ENCODE data around the gene NLGN1. TPM values are rescaled to one million over a fixed set of nuclear protein-coding genes. Genes with fewer than 3 reads are reported as not detected.

The NLGN1 gene
- total and polyA plus RNA-seq, 2 of the 13 experiments (the other 11 are each of a cell fraction or from before 2014, with no cell fraction given), result not detected

DNA sequence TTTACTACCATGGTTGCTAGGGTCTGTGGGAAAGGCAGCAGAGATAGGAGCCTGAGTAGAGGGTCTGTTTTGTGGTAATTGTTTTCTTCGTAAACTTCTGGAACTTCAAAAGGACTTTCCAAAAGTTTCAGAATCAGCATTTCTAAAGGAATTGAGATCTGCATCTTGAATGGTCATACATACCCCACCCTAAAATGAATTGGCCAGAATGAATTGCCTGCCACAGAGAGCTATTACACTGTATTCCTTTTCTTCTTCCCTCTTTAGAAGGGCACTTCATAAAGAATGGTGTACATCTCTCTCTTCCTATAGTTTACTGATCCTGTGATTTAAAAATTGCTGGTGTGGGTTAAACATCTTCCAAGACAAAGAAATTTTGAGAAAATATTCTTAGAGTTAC, 525.7 kb downstream of the NLGN1 start:
- ChIA-PET POLR2A (no interaction called here), CTCF (ENCODE audit: low intra/inter-chr PET ratio, low total read pairs) (no interaction called here)
- 0% methylated on average over 1 of the region's 1 CpG for WGBS (ENCODE audit: low lambda C conversion rate)
- intact Hi-C loops (cut with micrococcal nuclease; ENCODE audit: unreplicated experiment), result no loop called here
- Histone ChIP-seq H3K4me3 (replicated peaks in 1 of 3; ENCODE audit: insufficient read depth in 1 of 3, low read depth in 2 of 3, low read length in 3 of 3) (no peak overlapping the region), H3K27me3 (ENCODE audit: control insufficient read depth in 1 of 2, insufficient read depth in 2 of 2, low read length in 2 of 2) (no peaks in the 10 kb centered on the region), H2AFZ (ENCODE audit: low read length) (no peak overlapping the region), H3K4me2 (ENCODE audit: low read depth, low read length) (no peak overlapping the region), H3K4me1 (ENCODE audit: insufficient read depth, low read length) (no peaks in the 10 kb centered on the region), H4K20me1 (ENCODE audit: insufficient read depth, low read length) (no peaks in the 10 kb centered on the region), H3K27ac (ENCODE audit: extremely low read length, insufficient read depth, low read length) (no peak overlapping the region), H3K36me3 (replicated peaks in 1 of 2; ENCODE audit: control insufficient read depth in 1 of 2, insufficient read depth in 2 of 2, low read length in 2 of 2) (no peaks in the 10 kb centered on the region), H3K9me3 (ENCODE audit: low read length) (no peaks in the 10 kb centered on the region), H3K79me2 (ENCODE audit: insufficient read depth, low read length) (no peaks in the 10 kb centered on the region), H3K9ac (ENCODE audit: insufficient read depth, low read depth, low read length) (no peak overlapping the region)
- FAIRE-seq (no peak), DNase-seq (ENCODE audit: low spot score) (no peak), ATAC-seq (no peak)
- BruUV-seq (replicated peaks), result no TSS peak
- TF ChIP-seq NONO (IDR thresholded peaks at IDR 0.05), result no peak
- no peak for TF ChIP-seq NONO (CRISPR knock-in tag; conservative IDR thresholded peaks at IDR 0.05)
- TF ChIP-seq, protein P1, sequence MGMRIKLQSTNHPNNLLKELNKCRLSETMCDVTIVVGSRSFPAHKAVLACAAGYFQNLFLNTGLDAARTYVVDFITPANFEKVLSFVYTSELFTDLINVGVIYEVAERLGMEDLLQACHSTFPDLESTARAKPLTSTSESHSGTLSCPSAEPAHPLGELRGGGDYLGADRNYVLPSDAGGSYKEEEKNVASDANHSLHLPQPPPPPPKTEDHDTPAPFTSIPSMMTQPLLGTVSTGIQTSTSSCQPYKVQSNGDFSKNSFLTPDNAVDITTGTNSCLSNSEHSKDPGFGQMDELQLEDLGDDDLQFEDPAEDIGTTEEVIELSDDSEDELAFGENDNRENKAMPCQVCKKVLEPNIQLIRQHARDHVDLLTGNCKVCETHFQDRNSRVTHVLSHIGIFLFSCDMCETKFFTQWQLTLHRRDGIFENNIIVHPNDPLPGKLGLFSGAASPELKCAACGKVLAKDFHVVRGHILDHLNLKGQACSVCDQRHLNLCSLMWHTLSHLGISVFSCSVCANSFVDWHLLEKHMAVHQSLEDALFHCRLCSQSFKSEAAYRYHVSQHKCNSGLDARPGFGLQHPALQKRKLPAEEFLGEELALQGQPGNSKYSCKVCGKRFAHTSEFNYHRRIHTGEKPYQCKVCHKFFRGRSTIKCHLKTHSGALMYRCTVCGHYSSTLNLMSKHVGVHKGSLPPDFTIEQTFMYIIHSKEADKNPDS (CRISPR knock-in tag; IDR thresholded peaks at IDR 0.05), result no peak
- TF ChIP-seq KMT2A (CRISPR knock-in tag; IDR thresholded peaks at IDR 0.05), result no peak
- TF ChIP-seq HMGA1 (CRISPR knock-in tag; conservative IDR thresholded peaks at IDR 0.05), result no peak
- no peak for TF ChIP-seq ZBTB21 (CRISPR knock-in tag; IDR thresholded peaks at IDR 0.05)
- TF ChIP-seq PLRG1 (conservative IDR thresholded peaks at IDR 0.05), result no peak
- TF ChIP-seq ZNF780A (CRISPR knock-in tag; IDR thresholded peaks at IDR 0.05), result no peak
- no peak for TF ChIP-seq NFIB (CRISPR knock-in tag; IDR thresholded peaks at IDR 0.05; ENCODE audit: borderline replicate concordance)
- no peak for TF ChIP-seq ZNF10 (CRISPR knock-in tag; IDR thresholded peaks at IDR 0.05; ENCODE audit: borderline replicate concordance, low read depth)
- TF ChIP-seq, protein P2, sequence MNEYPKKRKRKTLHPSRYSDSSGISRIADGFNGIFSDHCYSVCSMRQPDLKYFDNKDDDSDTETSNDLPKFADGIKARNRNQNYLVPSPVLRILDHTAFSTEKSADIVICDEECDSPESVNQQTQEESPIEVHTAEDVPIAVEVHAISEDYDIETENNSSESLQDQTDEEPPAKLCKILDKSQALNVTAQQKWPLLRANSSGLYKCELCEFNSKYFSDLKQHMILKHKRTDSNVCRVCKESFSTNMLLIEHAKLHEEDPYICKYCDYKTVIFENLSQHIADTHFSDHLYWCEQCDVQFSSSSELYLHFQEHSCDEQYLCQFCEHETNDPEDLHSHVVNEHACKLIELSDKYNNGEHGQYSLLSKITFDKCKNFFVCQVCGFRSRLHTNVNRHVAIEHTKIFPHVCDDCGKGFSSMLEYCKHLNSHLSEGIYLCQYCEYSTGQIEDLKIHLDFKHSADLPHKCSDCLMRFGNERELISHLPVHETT (CRISPR knock-in tag; conservative IDR thresholded peaks at IDR 0.05), result no peak
- in situ Hi-C loops (cut with HindIII; ENCODE audit: extremely low pct_ligation_motif_present, low pct_unique_long_range_greater_than_20kb), result no loop called here
